Epithelial cell of proximal tubule (primary cell): ENCODE measurements around the gene ADAM15. TPM values are rescaled to one million over a fixed set of nuclear protein-coding genes. Genes with fewer than 3 reads are reported as not detected.

Source experiments
- DNase-seq: peaks from one replicate; pipeline ENCODE4 v3.0.0-alpha.2; 2011; ENCODE audit warnings: low read depth
- H3K4me3 ChIP-seq: 2 replicates; pipeline ENCODE4 v1.5.1; 2011; ENCODE audit warnings: low read depth, mild to moderate bottlenecking, low read length
- CTCF ChIP-seq: conservative IDR thresholded peaks from 2 replicates; pipeline ENCODE4 v1.5.1; 2012; ENCODE audit warnings: low read depth, mild to moderate bottlenecking, low read length
- total RNA-seq: library from RNA; depleted of rRNA; stranded (reverse); fragments of >200 nt; gene quantifications from 2 replicates; pipeline ENCODE4 v1.2.3, GENCODE V29; 2015

Gene ADAM15
- total RNA-seq, 1 donor from 2014 or later: 164 TPM

GRCh38 chr1:155034318-155035208 lies 16.6 kb upstream of the ADAM15 start:
- no peak for TF ChIP-seq CTCF
- no peak overlapping the region for H3K4me3 ChIP-seq
- no peak for DNase-seq

- DNase-seq: no peak
- no peak overlapping the region for H3K4me3 ChIP-seq
- TF ChIP-seq CTCF: no peak
Measured at GRCh38 chr1:155035936-155036335, 15.2 kb upstream of the ADAM15 start.

- TF ChIP-seq CTCF: no peak
- no peak overlapping the region for H3K4me3 ChIP-seq
- DNase-seq: no peak
Measured at GRCh38 chr1:155037043-155037442, 14.1 kb upstream of the ADAM15 start.

- no peak overlapping the region for H3K4me3 ChIP-seq
- no peak for DNase-seq
- TF ChIP-seq CTCF: no peak
Measured at GRCh38 chr1:155037851-155038441, 13.2 kb upstream of the ADAM15 start.

- DNase-seq: no peak
- H3K4me3 ChIP-seq: no peak overlapping the region
- no peak for TF ChIP-seq CTCF
Measured at GRCh38 chr1:155038602-155039307, 12.4 kb upstream of the ADAM15 start.

- DNase-seq: no peak
- TF ChIP-seq CTCF: no peak
- no peak overlapping the region for H3K4me3 ChIP-seq
Measured at GRCh38 chr1:155039308-155039669, 11.8 kb upstream of the ADAM15 start.
